AG09309 (cell line): ENCODE measurements around the gene C4A.
"Not testable (repeated sequence)": the region's sequence is repeated elsewhere in the genome, so short reads cannot be mapped to it uniquely, and the experiment has no call there.

Source experiments
- DNase-seq: peaks from one replicate; pipeline ENCODE4 v3.0.0-alpha.2; 2010; ENCODE audit warnings: low read depth
- H3K4me3 ChIP-seq: 2 replicates; pipeline ENCODE4 v1.5.1; 2011; ENCODE audit warnings: mild to moderate bottlenecking, low read depth, low read length, moderate library complexity; ENCODE audit not compliant: control insufficient read depth
- CTCF ChIP-seq: IDR thresholded peaks from 2 replicates; pipeline ENCODE4 v1.5.1; 2011; ENCODE audit warnings: mild to moderate bottlenecking, low read depth, low read length, inconsistent platforms; ENCODE audit not compliant: insufficient read depth, control insufficient read depth; ENCODE audit errors: missing control alignments

The C4A gene

DNA sequence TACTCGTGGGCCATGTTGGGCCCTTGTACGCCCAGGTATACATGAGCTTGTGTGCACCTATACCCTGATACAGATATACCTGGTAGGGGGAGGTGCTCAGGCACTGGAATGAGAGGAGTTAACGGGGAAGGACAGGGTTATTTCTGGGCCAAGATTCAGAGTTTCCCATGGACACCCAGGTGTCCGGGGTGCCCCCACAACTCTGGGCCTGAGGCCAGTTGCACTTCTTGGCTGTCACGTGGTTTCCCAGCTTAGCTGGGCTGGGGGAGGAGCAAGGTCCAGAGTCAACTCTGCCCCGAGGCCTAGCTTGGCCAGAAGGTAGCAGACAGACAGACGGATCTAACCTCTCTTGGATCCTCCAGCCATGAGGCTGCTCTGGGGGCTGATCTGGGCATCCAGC lies at the start of gene C4A:
Gene C4A, plus strand, starts transcription at position 314 of the 400 bp plus-strand sequence. Its CDS starts 51 bp downstream, at position 365.
- not testable (repeated sequence) for DNase-seq

DNA sequence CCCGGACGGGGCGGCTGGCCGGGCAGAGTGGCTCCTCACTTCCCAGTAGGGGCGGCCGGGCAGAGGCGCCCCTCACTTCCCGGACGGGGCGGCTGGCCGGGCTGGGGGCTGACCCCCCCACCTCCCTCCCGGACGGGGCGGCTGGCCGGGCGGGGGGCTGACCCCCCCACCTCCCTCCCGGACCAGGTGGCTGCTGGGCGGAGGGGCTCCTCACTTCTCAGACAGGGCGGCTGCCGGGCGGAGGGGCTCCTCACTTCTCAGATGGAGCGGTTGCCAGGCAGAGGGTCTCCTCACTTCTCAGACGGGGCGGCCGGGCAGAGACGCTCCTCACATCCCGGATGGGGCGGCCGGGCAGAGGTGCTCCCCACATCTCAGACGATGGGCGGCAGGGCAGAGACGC lies 49.7 kb upstream of the C4A start:
- not testable (repeated sequence) for DNase-seq, H3K4me3 ChIP-seq

More for the DNA sequence above, at the start of gene C4A:
- not testable (repeated sequence) for H3K4me3 ChIP-seq

- no peak for DNase-seq
Observed at GRCh38 chr6:31933537-31933936, 48.3 kb upstream of the C4A start.

GRCh38 chr6:31935021-31935420 lies 46.8 kb upstream of the C4A start:
- DNase-seq = no peak
- H3K4me3 ChIP-seq = no peak overlapping the region
- TF ChIP-seq CTCF = no peak

More at GRCh38 chr6:31933537-31933936, 48.3 kb upstream of the C4A start:
- no peak overlapping the region for H3K4me3 ChIP-seq
- TF ChIP-seq CTCF = no peak

DNA sequence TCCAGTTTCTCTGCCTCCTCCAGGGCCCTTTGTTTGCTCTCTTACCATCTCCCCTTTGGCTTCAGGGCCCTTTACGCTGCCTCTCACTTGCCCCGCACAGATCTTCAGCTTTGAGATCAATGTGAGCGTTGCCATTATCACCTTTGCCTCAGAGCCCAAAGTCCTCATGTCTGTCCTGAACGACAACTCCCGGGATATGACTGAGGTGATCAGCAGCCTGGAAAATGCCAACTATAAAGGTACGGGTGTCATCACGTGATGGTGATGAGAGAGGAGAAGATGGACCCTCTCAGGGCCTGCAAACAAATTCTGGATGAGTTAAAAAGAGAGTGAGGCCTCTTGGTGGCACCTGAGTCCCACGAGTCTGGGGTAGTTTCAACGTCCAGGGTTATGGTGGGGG lies 46.0 kb upstream of the C4A start:
- H3K4me3 ChIP-seq = no peak overlapping the region
- no peak for TF ChIP-seq CTCF
- DNase-seq = no peak

GRCh38 chr6:31940256-31940664 lies 41.6 kb upstream of the C4A start:
- no peak for DNase-seq
- H3K4me3 ChIP-seq = no peak overlapping the region
- no peak for TF ChIP-seq CTCF

DNA sequence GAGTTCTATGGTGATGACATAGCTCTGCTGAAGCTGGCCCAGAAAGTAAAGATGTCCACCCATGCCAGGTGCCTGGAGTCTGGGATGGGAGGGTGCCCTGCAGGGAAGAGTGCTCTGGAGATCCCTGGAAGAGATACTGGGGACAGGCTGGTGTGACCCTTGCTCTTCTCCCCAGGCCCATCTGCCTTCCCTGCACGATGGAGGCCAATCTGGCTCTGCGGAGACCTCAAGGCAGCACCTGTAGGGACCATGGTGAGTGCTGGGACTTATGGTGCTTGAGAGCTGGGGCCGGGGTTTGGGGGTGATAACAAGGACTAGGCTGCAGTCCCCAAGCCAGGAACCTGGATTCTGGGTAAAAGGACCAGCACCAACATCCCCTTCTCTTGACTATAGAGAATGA lies 38.1 kb upstream of the C4A start:
- no peak for TF ChIP-seq CTCF
- no peak overlapping the region for H3K4me3 ChIP-seq
- DNase-seq = no peak

- no peak for TF ChIP-seq CTCF
- H3K4me3 ChIP-seq = no peak overlapping the region
- DNase-seq = no peak
Observed at GRCh38 chr6:31945154-31945506, 36.7 kb upstream of the C4A start.
